K562 (cell line): ENCODE measurements around the gene BNC1. TPM values are rescaled to one million over a fixed set of nuclear protein-coding genes. Genes with fewer than 3 reads are reported as not detected.

Experiments used
- CHCHD3 ChIP-seq: fragments of 250-450 bp; sonication (Bioruptor Pico); IDR thresholded peaks from 2 replicates; pipeline ENCODE4 v2.1.2; 2022; ENCODE audit warnings: mild to moderate bottlenecking
- E2F3 ChIP-seq: fragments of 250-450 bp; sonication (Bioruptor Pico); IDR thresholded peaks from 2 replicates; pipeline ENCODE4 v1.4.0; 2020; ENCODE audit warnings: mild to moderate bottlenecking
- GABPA ChIP-seq: fragments of 200-800 bp; sonication (Bioruptor generic); conservative IDR thresholded peaks from 2 replicates; pipeline ENCODE4 v1.6.1; 2016; ENCODE audit warnings: low read depth, missing genetic modification characterization, missing compliant biosample characterization
- JUNB ChIP-seq: fragments of 450-650 bp; formaldehyde crosslinking; conservative IDR thresholded peaks from 2 replicates; pipeline ENCODE4 v1.4.0; 2020; ENCODE audit warnings: mild to moderate bottlenecking
- MTA1 ChIP-seq: fragments of 450-650 bp; IDR thresholded peaks from 2 replicates; pipeline ENCODE4 v1.6.1; 2017; ENCODE audit warnings: borderline replicate concordance
- SP2 ChIP-seq: IDR thresholded peaks from 2 replicates; pipeline ENCODE4 v1.6.1; 2011; ENCODE audit warnings: mild to moderate bottlenecking, low read depth, low read length, moderate library complexity; ENCODE audit not compliant: poor library complexity, severe bottlenecking; ENCODE audit errors: extremely low read depth
- SRSF1 ChIP-seq: fragments of 200-400 bp; formaldehyde crosslinking; IDR thresholded peaks from 2 replicates; pipeline ENCODE4 v1.6.1; 2017; ENCODE audit warnings: mild to moderate bottlenecking, low read depth, low read length, moderate library complexity
- TCF3 ChIP-seq: sonication (generic); formaldehyde crosslinking; IDR thresholded peaks from 2 replicates; pipeline ENCODE4 v1.4.0; 2020; ENCODE audit warnings: mild to moderate bottlenecking, missing genetic modification reagents
- ZNF347 ChIP-seq: fragments of 450-650 bp; formaldehyde crosslinking; IDR thresholded peaks from 2 replicates; pipeline ENCODE4 v1.4.0; 2020; ENCODE audit warnings: low read depth, mild to moderate bottlenecking, moderate library complexity
- ZNF436 ChIP-seq: fragments of 250-450, 450-650 bp; sonication (Bioruptor Pico); formaldehyde crosslinking; IDR thresholded peaks from 2 replicates; pipeline ENCODE4 v1.7.0; 2020; ENCODE audit warnings: mild to moderate bottlenecking
- polyA plus RNA-seq, 8 experiments: library from polyadenylated mRNA; depleted of rRNA in 4 of 8; stranded (reverse) in 5 of 8; unstranded in 3 of 8; fragments of >200 nt; fragmentation: Nextera tagmentation in 2 of 8; fragmentation: Illumina TruSeq in 1 of 8; extraction: Ambion mirVana in 2 of 8; extraction: Trizol in 1 of 8; gene quantifications; 2 replicates each; pipeline versions ENCODE4 v1.2.1 to v1.2.3, GENCODE V29; 2011 to 2014; ENCODE audit warnings: inconsistent platforms in 1 of 8, missing spikeins in 1 of 8
- total RNA-seq, 7 experiments: library from RNA; depleted of rRNA in 6 of 7; stranded (reverse); fragments of >200 nt in 6 of 7; fragmentation: Illumina TruSeq in 2 of 7; extraction: Trizol in 2 of 7; gene quantifications; 2 replicates each; pipeline versions ENCODE4 v1.2.1 to v1.2.3, GENCODE V29; 2011 to 2021; ENCODE audit warnings: low replicate concordance in 1 of 7
- TF ChIP-seq, protein P1 (sequence below): fragments of 250-450 bp; sonication (Bioruptor Pico); IDR thresholded peaks from 2 replicates; pipeline ENCODE4 v1.6.1; 2021; ENCODE audit warnings: mild to moderate bottlenecking
- TF ChIP-seq, protein P2 (sequence below), 2 experiments: IDR thresholded peaks; 2 replicates each; pipeline ENCODE4 v1.6.1; 2012; ENCODE audit warnings: improper control_type of control experiment in 2 of 2, low read depth in 2 of 2, low read length in 2 of 2, borderline replicate concordance in 1 of 2
- TF ChIP-seq, protein P3 (sequence below): fragments of 450-650 bp; formaldehyde crosslinking; IDR thresholded peaks from 2 replicates; pipeline ENCODE4 v1.4.0; 2020; ENCODE audit warnings: mild to moderate bottlenecking, moderate library complexity
- TF ChIP-seq, protein P4 (sequence below): IDR thresholded peaks from 2 replicates; pipeline ENCODE4 v1.6.1; 2012; ENCODE audit warnings: low read depth, low read length, improper control_type of control experiment, borderline replicate concordance
- TF ChIP-seq, protein P5 (sequence below): fragments of 250-450 bp; sonication (Bioruptor Pico); IDR thresholded peaks from 2 replicates; pipeline ENCODE4 v1.8.0; 2021; ENCODE audit warnings: moderate library complexity, mild to moderate bottlenecking, inconsistent platforms
- TF ChIP-seq, protein P6 (sequence below), 3 experiments: fragments of 200-800 bp in 1 of 3; fragments of 250-450 bp in 1 of 3; fragments of 450-650 bp in 1 of 3; sonication (Bioruptor Pico) in 1 of 3; sonication (Bioruptor generic) in 1 of 3; formaldehyde crosslinking in 1 of 3; IDR thresholded peaks; 2 replicates each; pipeline versions ENCODE4 v1.6.1 to v1.8.0; 2016 to 2022; ENCODE audit warnings: mild to moderate bottlenecking in 2 of 3, missing genetic modification characterization in 2 of 3, missing compliant biosample characterization in 1 of 3, moderate library complexity in 1 of 3

Gene BNC1
- total and polyA plus RNA-seq, 9 of the 15 experiments (the other 6 are each of a cell fraction or from before 2014, with no cell fraction given), result not detected

DNA sequence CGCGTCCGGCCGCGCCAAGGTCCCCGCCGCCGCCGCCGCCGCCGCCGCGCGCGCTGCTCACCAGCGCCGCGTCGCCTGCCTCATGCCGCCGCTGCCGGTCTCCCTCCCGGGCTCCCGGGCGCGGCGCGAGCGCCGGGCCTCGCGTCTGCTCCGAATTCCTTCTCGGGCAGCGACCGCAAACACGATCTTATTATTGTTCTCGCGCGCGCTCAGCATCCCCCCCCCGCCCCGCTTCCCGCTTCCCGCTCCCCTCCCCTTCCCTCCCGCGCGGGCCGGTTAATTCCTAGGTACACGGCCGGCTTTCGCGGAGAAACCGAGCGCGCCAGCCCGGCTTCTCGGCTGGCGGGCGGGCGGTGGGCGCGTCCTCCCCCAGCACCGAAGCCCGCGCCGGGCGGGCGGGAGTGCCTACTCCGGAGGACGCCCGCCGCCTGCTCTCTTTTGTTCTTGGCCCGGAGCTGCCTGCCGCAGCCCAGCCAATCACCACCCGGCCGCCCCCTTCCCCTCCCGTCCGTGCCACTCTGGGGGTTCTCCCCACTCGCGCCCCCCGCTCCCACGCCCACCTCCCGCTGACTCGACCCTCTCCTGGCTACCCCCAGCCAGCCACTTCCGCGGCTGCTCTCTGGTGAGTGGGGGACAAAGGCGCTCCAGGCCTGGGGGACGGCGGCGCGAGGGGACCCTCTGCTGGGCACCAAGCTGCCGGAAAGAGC lies 76.7 kb downstream of the BNC1 start, which contains the start of gene HDGFL3 (continued):
- TF ChIP-seq, protein P1, sequence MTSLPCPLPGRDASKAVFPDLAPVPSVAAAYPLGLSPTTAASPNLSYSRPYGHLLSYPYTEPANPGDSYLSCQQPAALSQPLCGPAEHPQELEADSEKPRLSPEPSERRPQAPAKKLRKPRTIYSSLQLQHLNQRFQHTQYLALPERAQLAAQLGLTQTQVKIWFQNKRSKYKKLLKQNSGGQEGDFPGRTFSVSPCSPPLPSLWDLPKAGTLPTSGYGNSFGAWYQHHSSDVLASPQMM (CRISPR knock-in tag), result no peak
- TF ChIP-seq GABPA (tag), result 0 out of 2 replicates have a peak, but pooled peaks have one; percentile 19
- TF ChIP-seq, protein P2, sequence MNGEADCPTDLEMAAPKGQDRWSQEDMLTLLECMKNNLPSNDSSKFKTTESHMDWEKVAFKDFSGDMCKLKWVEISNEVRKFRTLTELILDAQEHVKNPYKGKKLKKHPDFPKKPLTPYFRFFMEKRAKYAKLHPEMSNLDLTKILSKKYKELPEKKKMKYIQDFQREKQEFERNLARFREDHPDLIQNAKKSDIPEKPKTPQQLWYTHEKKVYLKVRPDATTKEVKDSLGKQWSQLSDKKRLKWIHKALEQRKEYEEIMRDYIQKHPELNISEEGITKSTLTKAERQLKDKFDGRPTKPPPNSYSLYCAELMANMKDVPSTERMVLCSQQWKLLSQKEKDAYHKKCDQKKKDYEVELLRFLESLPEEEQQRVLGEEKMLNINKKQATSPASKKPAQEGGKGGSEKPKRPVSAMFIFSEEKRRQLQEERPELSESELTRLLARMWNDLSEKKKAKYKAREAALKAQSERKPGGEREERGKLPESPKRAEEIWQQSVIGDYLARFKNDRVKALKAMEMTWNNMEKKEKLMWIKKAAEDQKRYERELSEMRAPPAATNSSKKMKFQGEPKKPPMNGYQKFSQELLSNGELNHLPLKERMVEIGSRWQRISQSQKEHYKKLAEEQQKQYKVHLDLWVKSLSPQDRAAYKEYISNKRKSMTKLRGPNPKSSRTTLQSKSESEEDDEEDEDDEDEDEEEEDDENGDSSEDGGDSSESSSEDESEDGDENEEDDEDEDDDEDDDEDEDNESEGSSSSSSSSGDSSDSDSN (IDR thresholded peaks at IDR 0.05; ENCODE audit: borderline replicate concordance in 1 of 2, low read depth in 2 of 2, low read length in 2 of 2), result no peak; a peak in 1 of 4 replicates
- TF ChIP-seq E2F3, result no peak
- TF ChIP-seq ZNF347 (CRISPR knock-in tag), result no peak
- TF ChIP-seq, protein P3, sequence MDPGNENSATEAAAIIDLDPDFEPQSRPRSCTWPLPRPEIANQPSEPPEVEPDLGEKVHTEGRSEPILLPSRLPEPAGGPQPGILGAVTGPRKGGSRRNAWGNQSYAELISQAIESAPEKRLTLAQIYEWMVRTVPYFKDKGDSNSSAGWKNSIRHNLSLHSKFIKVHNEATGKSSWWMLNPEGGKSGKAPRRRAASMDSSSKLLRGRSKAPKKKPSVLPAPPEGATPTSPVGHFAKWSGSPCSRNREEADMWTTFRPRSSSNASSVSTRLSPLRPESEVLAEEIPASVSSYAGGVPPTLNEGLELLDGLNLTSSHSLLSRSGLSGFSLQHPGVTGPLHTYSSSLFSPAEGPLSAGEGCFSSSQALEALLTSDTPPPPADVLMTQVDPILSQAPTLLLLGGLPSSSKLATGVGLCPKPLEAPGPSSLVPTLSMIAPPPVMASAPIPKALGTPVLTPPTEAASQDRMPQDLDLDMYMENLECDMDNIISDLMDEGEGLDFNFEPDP (CRISPR knock-in tag), result no peak
- no peak for TF ChIP-seq SRSF1
- TF ChIP-seq CHCHD3 (CRISPR knock-in tag), result no peak
- no peak for TF ChIP-seq SP2
- TF ChIP-seq, protein P4, sequence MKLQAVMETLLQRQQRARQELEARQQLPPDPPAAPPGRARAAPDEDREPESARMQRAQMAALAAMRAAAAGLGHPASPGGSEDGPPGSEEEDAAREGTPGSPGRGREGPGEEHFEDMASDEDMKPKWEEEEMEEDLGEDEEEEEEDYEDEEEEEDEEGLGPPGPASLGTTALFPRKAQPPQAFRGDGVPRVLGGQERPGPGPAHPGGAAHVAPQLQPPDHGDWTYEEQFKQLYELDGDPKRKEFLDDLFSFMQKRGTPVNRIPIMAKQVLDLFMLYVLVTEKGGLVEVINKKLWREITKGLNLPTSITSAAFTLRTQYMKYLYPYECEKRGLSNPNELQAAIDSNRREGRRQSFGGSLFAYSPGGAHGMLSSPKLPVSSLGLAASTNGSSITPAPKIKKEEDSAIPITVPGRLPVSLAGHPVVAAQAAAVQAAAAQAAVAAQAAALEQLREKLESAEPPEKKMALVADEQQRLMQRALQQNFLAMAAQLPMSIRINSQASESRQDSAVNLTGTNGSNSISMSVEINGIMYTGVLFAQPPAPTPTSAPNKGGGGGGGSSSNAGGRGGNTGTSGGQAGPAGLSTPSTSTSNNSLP, result no peak
- TF ChIP-seq, protein P5, sequence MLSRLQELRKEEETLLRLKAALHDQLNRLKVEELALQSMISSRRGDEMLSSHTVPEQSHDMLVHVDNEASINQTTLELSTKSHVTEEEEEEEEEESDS (CRISPR knock-in tag), result no peak
- no peak for TF ChIP-seq JUNB (CRISPR knock-in tag)
- TF ChIP-seq MTA1, result no peak
- no peak; the same call in 1 of the 2 replicates for TF ChIP-seq TCF3 (CRISPR knock-in tag)
- TF ChIP-seq ZNF436 (CRISPR knock-in tag), result no peak
- TF ChIP-seq, protein P6, sequence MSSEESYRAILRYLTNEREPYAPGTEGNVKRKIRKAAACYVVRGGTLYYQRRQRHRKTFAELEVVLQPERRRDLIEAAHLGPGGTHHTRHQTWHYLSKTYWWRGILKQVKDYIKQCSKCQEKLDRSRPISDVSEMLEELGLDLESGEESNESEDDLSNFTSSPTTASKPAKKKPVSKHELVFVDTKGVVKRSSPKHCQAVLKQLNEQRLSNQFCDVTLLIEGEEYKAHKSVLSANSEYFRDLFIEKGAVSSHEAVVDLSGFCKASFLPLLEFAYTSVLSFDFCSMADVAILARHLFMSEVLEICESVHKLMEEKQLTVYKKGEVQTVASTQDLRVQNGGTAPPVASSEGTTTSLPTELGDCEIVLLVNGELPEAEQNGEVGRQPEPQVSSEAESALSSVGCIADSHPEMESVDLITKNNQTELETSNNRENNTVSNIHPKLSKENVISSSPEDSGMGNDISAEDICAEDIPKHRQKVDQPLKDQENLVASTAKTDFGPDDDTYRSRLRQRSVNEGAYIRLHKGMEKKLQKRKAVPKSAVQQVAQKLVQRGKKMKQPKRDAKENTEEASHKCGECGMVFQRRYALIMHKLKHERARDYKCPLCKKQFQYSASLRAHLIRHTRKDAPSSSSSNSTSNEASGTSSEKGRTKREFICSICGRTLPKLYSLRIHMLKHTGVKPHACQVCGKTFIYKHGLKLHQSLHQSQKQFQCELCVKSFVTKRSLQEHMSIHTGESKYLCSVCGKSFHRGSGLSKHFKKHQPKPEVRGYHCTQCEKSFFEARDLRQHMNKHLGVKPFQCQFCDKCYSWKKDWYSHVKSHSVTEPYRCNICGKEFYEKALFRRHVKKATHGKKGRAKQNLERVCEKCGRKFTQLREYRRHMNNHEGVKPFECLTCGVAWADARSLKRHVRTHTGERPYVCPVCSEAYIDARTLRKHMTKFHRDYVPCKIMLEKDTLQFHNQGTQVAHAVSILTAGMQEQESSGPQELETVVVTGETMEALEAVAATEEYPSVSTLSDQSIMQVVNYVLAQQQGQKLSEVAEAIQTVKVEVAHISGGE (CRISPR knock-in tag; IDR thresholded peaks at IDR 0.05), result no peak
